Endodermal cell (in vitro differentiated cells): Measurements from ENCODE around the gene FGF12. TPM values are rescaled to one million over a fixed set of nuclear protein-coding genes. Genes with fewer than 3 reads are reported as not detected.

Experiments used
- DNase-seq: peaks from one replicate; pipeline ENCODE4 v3.0.0-alpha.2; 2017
- H3K27ac ChIP-seq: 2 replicates; pipeline ENCODE4 v1.5.1; 2013; ENCODE audit warnings: mild to moderate bottlenecking, low read depth, low read length, moderate library complexity
- H3K27me3 ChIP-seq: 2 replicates; pipeline ENCODE4 v1.6.1; 2013; ENCODE audit warnings: mild to moderate bottlenecking, low read length, moderate library complexity; ENCODE audit not compliant: insufficient read depth, control insufficient read depth, poor library complexity, severe bottlenecking
- H3K36me3 ChIP-seq: 2 replicates; pipeline ENCODE4 v1.7.0; 2013; ENCODE audit warnings: mild to moderate bottlenecking, low read length, moderate library complexity; ENCODE audit not compliant: control insufficient read depth, insufficient read depth
- H3K4me1 ChIP-seq: one replicate; pipeline ENCODE4 v1.7.0; 2013; ENCODE audit warnings: low read length; ENCODE audit not compliant: control insufficient read depth, insufficient read depth
- H3K4me3 ChIP-seq: 2 replicates; pipeline ENCODE4 v1.5.1; 2013; ENCODE audit warnings: mild to moderate bottlenecking, low read length, moderate library complexity
- H3K9ac ChIP-seq: 2 replicates; pipeline ENCODE4 v1.6.1; 2013; ENCODE audit warnings: mild to moderate bottlenecking, low read length, moderate library complexity; ENCODE audit not compliant: poor library complexity, severe bottlenecking; ENCODE audit errors: extremely low read depth
- H3K9me3 ChIP-seq: 2 replicates; pipeline ENCODE4 v1.6.1; 2013; ENCODE audit warnings: mild to moderate bottlenecking, low read length, moderate library complexity; ENCODE audit not compliant: control insufficient read depth
- H3K27ac Mint-ChIP-seq: 2 replicates; pipeline ENCODE4 v1.8.0; 2020; ENCODE audit warnings: mixed read lengths
- H3K27me3 Mint-ChIP-seq: 2 replicates; pipeline ENCODE4 v1.8.0; 2021; ENCODE audit warnings: mild to moderate bottlenecking, mixed read lengths; ENCODE audit not compliant: insufficient read depth
- H3K36me3 Mint-ChIP-seq: 2 replicates; pipeline ENCODE4 v1.8.0; 2020; ENCODE audit warnings: low read depth, mixed read lengths
- H3K4me1 Mint-ChIP-seq: 2 replicates; pipeline ENCODE4 v1.8.0; 2020; ENCODE audit warnings: mixed read lengths
- H3K4me3 Mint-ChIP-seq: 2 replicates; pipeline ENCODE4 v1.8.0; 2020; ENCODE audit warnings: mild to moderate bottlenecking, moderate library complexity, mixed read lengths
- H3K9me3 Mint-ChIP-seq: 2 replicates; pipeline ENCODE4 v1.8.0; 2020; ENCODE audit warnings: mild to moderate bottlenecking, mixed read lengths
- CTCF ChIP-seq: fragments of 200-600 bp; sonication (generic); conservative IDR thresholded peaks from 2 replicates; pipeline ENCODE4 v1.5.0; 2021; ENCODE audit warnings: antibody characterized with exemption, mild to moderate bottlenecking
- WGBS, 2 experiments: methylation state at CpG; one replicate each; pipeline versions ENCODE4 v1.1.5 to v1.1.7; 2013; ENCODE audit warnings: missing lambda C conversion rate in 2 of 2, mixed read lengths in 1 of 2; ENCODE audit not compliant: insufficient coverage in 1 of 2, insufficient read length in 1 of 2; 5-methylcytosine and 5-hydroxymethylcytosine counted together
- total RNA-seq, 2 donors: library from RNA; stranded (reverse); fragmentation: NEBNext Ultra II Directional in 1 of 2; extraction: Animal tissue kit (Norgen Biotek cat#: 25700) in 1 of 2; gene quantifications; 2 replicates in 1 of 2; 3 replicates in 1 of 2; pipeline ENCODE4 v1.2.1, GENCODE V29; 2021

FGF12 gene
- total RNA-seq, 2 donors from 2014 or later = 22.9 to 25.2 TPM

GRCh38 chr3:192636517-192637444 lies 90.6 kb downstream of the FGF12 start:
- H3K36me3 Mint-ChIP-seq = no peaks in the 10 kb centered on the region
- Histone ChIP-seq H3K9me3 (no peaks in the 10 kb centered on the region), H3K4me3 (no peak overlapping the region), H3K27ac (no peak overlapping the region), H3K9ac (no peak overlapping the region), H3K4me1 (no peaks in the 10 kb centered on the region), H3K27me3 (no peaks in the 10 kb centered on the region), H3K36me3 (no peaks in the 10 kb centered on the region)
- no peaks in the 10 kb centered on the region for H3K9me3 Mint-ChIP-seq
- H3K27me3 Mint-ChIP-seq = no peaks in the 10 kb centered on the region
- DNase-seq = no peak
- H3K4me3 Mint-ChIP-seq = no peak overlapping the region
- no peaks in the 10 kb centered on the region for H3K4me1 Mint-ChIP-seq
- H3K27ac Mint-ChIP-seq = no peak overlapping the region
- 94 to 97% methylated on average over 5 to 8 of the region's 8 CpGs for WGBS, 2 experiments
- TF ChIP-seq CTCF = no peak

GRCh38 chr3:192629429-192629828 lies 97.9 kb downstream of the FGF12 start:
- no peak for DNase-seq
- no peaks in the 10 kb centered on the region for H3K9me3 ChIP-seq
- 82 to 94% methylated on average over 2 to 3 of the region's 3 CpGs for WGBS, 2 experiments
- H3K27ac Mint-ChIP-seq = no peak overlapping the region
- H3K27me3 Mint-ChIP-seq = peaks cover 2% of the 10 kb centered on the region
- no peaks in the 10 kb centered on the region for H3K4me1 Mint-ChIP-seq
- H3K27ac ChIP-seq = no peak overlapping the region
- H3K9ac ChIP-seq = no peak overlapping the region
- no peak overlapping the region for H3K4me3 Mint-ChIP-seq
- TF ChIP-seq CTCF = no peak
- no peaks in the 10 kb centered on the region for H3K36me3 Mint-ChIP-seq
- H3K4me1 ChIP-seq = no peaks in the 10 kb centered on the region
- no peaks in the 10 kb centered on the region for H3K27me3 ChIP-seq
- peaks cover 3% of the 10 kb centered on the region for H3K9me3 Mint-ChIP-seq
- no peaks in the 10 kb centered on the region for H3K36me3 ChIP-seq
- no peak overlapping the region for H3K4me3 ChIP-seq

DNA sequence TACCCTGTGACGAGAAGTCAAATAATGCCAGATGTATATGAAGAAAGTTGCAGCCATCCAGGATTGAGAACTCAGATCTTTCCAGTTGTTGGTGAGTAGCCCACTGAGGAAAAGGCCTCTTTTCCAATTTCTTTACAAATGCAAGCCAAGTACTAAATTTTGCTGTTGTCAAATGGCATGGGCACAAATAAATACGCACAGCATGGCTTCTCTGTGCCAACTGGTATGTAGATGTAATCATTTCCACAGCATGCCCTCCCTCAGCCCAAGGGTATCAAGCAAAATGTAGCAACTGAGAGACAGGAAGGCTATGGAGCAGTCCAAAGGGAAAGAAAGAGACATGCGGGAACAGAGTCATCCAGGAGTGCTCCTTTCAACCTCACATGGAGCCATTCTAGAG lies 105.4 kb downstream of the FGF12 start:
- 91 to 92% methylated on average over 2 to 3 of the region's 3 CpGs for WGBS, 2 experiments
- Histone ChIP-seq H3K9ac (no peak overlapping the region), H3K4me1 (no peaks in the 10 kb centered on the region), H3K9me3 (no peaks in the 10 kb centered on the region), H3K36me3 (no peaks in the 10 kb centered on the region), H3K4me3 (no peak overlapping the region), H3K27ac (no peak overlapping the region), H3K27me3 (no peaks in the 10 kb centered on the region)
- Mint-ChIP-seq H3K4me3 (no peak overlapping the region), H3K27ac (no peak overlapping the region), H3K9me3 (no peaks in the 10 kb centered on the region), H3K27me3 (no peaks in the 10 kb centered on the region), H3K4me1 (peaks cover 2% of the 10 kb centered on the region), H3K36me3 (no peaks in the 10 kb centered on the region)
- TF ChIP-seq CTCF = no peak
- no peak for DNase-seq
